Measurements from ENCODE around the gene ETFA. TPM values are rescaled to one million over a fixed set of nuclear protein-coding genes. Genes with fewer than 3 reads are reported as not detected.

Gene ETFA
- total RNA-seq, 1 donor from 2014 or later, result 81.2 TPM

- no peak for DNase-seq
These were observed 42.6 kb upstream of the ETFA start for GRCh38 chr15:76353903-76354302.

GRCh38 chr15:76353023-76353577 is 41.8 kb upstream of the ETFA start:
- no peak for TF ChIP-seq CTCF (IDR thresholded peaks at IDR 0.05)
- DNase-seq, result no peak
- no peaks in the 10 kb centered on the region for H3K4me1 ChIP-seq
- no peak overlapping the region for H3K27ac ChIP-seq
- ATAC-seq, result no peak
- H3K9me3 ChIP-seq, result no peaks in the 10 kb centered on the region
- H3K36me3 ChIP-seq, result no peaks in the 10 kb centered on the region
- H3K27me3 ChIP-seq (ENCODE audit: low read depth), result peaks cover 10% of the 10 kb centered on the region
- intact Hi-C loops (cut with DNase I), result no loop called here
- H3K4me3 ChIP-seq, result no peak overlapping the region

More at GRCh38 chr15:76353903-76354302, 42.6 kb upstream of the ETFA start:
- no peak for ATAC-seq
- TF ChIP-seq CTCF (IDR thresholded peaks at IDR 0.05), result no peak
- H3K36me3 ChIP-seq, result no peaks in the 10 kb centered on the region
- H3K27ac ChIP-seq, result no peak overlapping the region
- peaks cover 2% of the 10 kb centered on the region for H3K27me3 ChIP-seq (ENCODE audit: low read depth)
- no peak overlapping the region for H3K4me3 ChIP-seq
- no peaks in the 10 kb centered on the region for H3K9me3 ChIP-seq
- intact Hi-C loops (cut with DNase I), result no loop called here
- no peaks in the 10 kb centered on the region for H3K4me1 ChIP-seq

GRCh38 chr15:76349301-76350070 is 38.2 kb upstream of the ETFA start:
- Histone ChIP-seq H3K4me1 (peaks cover 23% of the 10 kb centered on the region), H3K36me3 (no peaks in the 10 kb centered on the region), H3K4me3 (no peak overlapping the region), H3K27me3 (ENCODE audit: low read depth) (peaks cover 46% of the 10 kb centered on the region), H3K9me3 (no peaks in the 10 kb centered on the region), H3K27ac (no peak overlapping the region)
- TF ChIP-seq CTCF (IDR thresholded peaks at IDR 0.05), result no peak
- ATAC-seq (no peak), DNase-seq (no peak)
- intact Hi-C loops (cut with DNase I), result no loop called here

GRCh38 chr15:76347482-76348055 is 36.3 kb upstream of the ETFA start:
- Histone ChIP-seq H3K27ac (no peak overlapping the region), H3K4me1 (peaks cover 33% of the 10 kb centered on the region), H3K4me3 (peak overlapping the region; percentile 49), H3K9me3 (no peaks in the 10 kb centered on the region), H3K36me3 (no peaks in the 10 kb centered on the region), H3K27me3 (ENCODE audit: low read depth) (peaks cover 66% of the 10 kb centered on the region)
- TF ChIP-seq CTCF (IDR thresholded peaks at IDR 0.05), result no peak
- ATAC-seq (no peak), DNase-seq (no peak)
- intact Hi-C loops (cut with DNase I), result no loop called here

- no peak for TF ChIP-seq CTCF (IDR thresholded peaks at IDR 0.05)
- H3K4me1 ChIP-seq, result peaks cover 40% of the 10 kb centered on the region
- H3K9me3 ChIP-seq, result no peaks in the 10 kb centered on the region
- peak overlapping the region; percentile 49 for H3K4me3 ChIP-seq
- H3K36me3 ChIP-seq, result no peaks in the 10 kb centered on the region
- peak; percentile 40 to 47 for ATAC-seq
- peaks cover 73% of the 10 kb centered on the region for H3K27me3 ChIP-seq (ENCODE audit: low read depth)
- intact Hi-C loops (cut with DNase I), result no loop called here
- H3K27ac ChIP-seq, result no peak overlapping the region
- DNase-seq, result no peak
These were observed 35.6 kb upstream of the ETFA start for GRCh38 chr15:76346669-76347481.

Data from lower lobe of right lung (tissue), 2 donors.